ENCODE measurements around the gene GSG1L2.

The GSG1L2 gene

DNA sequence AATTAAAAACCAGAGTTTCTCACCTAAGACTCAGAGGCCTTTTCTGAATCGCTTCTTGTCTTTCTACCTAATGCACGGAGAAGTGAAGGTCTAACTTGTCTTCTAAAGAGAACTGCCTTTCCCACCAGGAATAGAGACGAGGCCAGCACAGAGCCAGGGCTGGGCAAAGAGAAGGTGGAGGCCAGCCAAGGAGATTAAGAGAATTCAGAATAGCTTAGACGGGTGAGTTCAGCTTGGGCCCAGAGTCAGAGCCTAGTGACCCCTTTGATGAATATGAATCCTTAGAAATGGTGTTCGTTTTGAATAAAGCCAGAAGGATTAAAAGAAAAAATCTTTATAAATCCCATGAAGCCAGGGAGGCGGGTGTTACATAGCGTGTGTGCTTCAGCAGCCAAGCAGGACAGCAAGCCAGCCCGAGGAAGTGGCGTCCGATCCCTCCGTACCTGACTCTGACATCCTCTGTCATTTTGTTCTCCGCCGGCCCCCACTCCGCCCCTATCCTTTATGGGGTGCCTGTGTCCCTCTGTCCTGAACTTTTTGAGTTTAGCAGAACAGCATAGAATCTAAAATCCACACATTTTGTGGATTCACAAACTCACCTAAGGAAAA lies 7.4 kb downstream of the GSG1L2 start:
- TF ChIP-seq, protein P1, sequence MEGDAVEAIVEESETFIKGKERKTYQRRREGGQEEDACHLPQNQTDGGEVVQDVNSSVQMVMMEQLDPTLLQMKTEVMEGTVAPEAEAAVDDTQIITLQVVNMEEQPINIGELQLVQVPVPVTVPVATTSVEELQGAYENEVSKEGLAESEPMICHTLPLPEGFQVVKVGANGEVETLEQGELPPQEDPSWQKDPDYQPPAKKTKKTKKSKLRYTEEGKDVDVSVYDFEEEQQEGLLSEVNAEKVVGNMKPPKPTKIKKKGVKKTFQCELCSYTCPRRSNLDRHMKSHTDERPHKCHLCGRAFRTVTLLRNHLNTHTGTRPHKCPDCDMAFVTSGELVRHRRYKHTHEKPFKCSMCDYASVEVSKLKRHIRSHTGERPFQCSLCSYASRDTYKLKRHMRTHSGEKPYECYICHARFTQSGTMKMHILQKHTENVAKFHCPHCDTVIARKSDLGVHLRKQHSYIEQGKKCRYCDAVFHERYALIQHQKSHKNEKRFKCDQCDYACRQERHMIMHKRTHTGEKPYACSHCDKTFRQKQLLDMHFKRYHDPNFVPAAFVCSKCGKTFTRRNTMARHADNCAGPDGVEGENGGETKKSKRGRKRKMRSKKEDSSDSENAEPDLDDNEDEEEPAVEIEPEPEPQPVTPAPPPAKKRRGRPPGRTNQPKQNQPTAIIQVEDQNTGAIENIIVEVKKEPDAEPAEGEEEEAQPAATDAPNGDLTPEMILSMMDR (IDR thresholded peaks at IDR 0.05; ENCODE audit: low read depth, low read length) = no peak
- no peak for TF ChIP-seq EZH2phosphoT487 (IDR thresholded peaks at IDR 0.05; ENCODE audit: low read depth)
- no peak overlapping the region for H3K9ac ChIP-seq (ENCODE audit: low read length)
- H2AFZ ChIP-seq (ENCODE audit: low read depth, low read length) = no peak overlapping the region
- H3K27ac ChIP-seq (ENCODE audit: low read length) = no peak overlapping the region
- H3K4me3 ChIP-seq (ENCODE audit: low read length) = no peak overlapping the region
- H3K4me2 ChIP-seq (ENCODE audit: low read length) = no peak overlapping the region
- no peaks in the 10 kb centered on the region for H3K9me3 ChIP-seq (ENCODE audit: insufficient read depth, low read length)
- H3K36me3 ChIP-seq (replicated peaks; ENCODE audit: low read depth, low read length) = no peaks in the 10 kb centered on the region
- no peaks in the 10 kb centered on the region for H3K4me1 ChIP-seq (ENCODE audit: low read length)
- no peaks in the 10 kb centered on the region for H4K20me1 ChIP-seq (ENCODE audit: insufficient read depth, low read length)
- no peaks in the 10 kb centered on the region for H3K27me3 ChIP-seq (ENCODE audit: low read depth, low read length)
- H3K79me2 ChIP-seq (ENCODE audit: low read length) = no peaks in the 10 kb centered on the region

DNA sequence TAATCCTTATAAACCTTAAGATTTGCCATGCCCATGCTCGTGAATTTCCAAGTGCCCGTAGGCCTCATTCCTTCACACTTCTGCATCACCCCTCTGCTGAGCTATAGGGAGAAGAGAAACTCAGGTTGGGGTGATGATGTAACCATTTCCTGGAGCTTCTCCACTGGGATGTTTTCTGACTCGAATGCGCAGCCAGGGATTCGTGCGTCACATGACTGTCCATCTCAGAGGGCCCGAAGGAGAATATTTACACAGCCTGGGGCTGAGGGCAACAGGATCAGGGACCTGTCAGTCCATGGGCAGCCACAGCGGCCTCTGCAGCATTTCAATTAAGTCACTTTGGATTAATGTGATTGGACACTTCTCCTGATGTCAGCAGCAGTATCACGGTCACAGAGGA lies 8.7 kb downstream of the GSG1L2 start:
- no peaks in the 10 kb centered on the region for H3K9me3 ChIP-seq (ENCODE audit: insufficient read depth, low read length)
- no peaks in the 10 kb centered on the region for H3K36me3 ChIP-seq (replicated peaks; ENCODE audit: low read depth, low read length)
- TF ChIP-seq, protein P1 (IDR thresholded peaks at IDR 0.05; ENCODE audit: low read depth, low read length) = no peak
- TF ChIP-seq EZH2phosphoT487 (IDR thresholded peaks at IDR 0.05; ENCODE audit: low read depth) = no peak

DNA sequence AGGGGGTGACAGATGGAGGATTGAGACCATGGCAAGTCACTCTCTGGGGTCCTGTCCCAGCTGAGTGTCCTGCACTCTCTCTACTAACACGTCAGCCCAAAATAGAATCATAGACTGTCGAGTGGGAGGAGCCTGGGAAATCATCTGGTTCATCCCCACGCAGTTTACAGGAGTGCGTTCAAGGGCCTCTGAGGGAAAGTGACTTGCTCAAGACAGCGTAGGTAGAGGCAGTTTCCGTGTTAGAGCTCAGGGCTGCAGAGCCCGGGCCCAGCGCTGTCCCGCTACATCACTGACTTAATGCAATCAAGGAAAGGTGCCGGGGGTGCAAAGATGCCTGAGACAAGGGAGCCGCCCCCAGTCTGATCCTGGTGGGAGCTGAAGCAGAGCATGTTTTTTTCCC lies 10.3 kb downstream of the GSG1L2 start:
- no peaks in the 10 kb centered on the region for H3K79me2 ChIP-seq (ENCODE audit: low read length)
- H3K9me3 ChIP-seq (ENCODE audit: insufficient read depth, low read length) = no peaks in the 10 kb centered on the region

More for the DNA sequence above, 8.7 kb downstream of the GSG1L2 start:
- Histone ChIP-seq H4K20me1 (ENCODE audit: insufficient read depth, low read length) (no peaks in the 10 kb centered on the region), H3K27me3 (ENCODE audit: low read depth, low read length) (no peaks in the 10 kb centered on the region), H3K79me2 (ENCODE audit: low read length) (no peaks in the 10 kb centered on the region), H3K27ac (ENCODE audit: low read length) (no peak overlapping the region), H3K4me3 (ENCODE audit: low read length) (no peak overlapping the region), H2AFZ (ENCODE audit: low read depth, low read length) (no peak overlapping the region), H3K4me1 (ENCODE audit: low read length) (no peaks in the 10 kb centered on the region), H3K9ac (ENCODE audit: low read length) (no peak overlapping the region), H3K4me2 (ENCODE audit: low read length) (no peak overlapping the region)

DNA sequence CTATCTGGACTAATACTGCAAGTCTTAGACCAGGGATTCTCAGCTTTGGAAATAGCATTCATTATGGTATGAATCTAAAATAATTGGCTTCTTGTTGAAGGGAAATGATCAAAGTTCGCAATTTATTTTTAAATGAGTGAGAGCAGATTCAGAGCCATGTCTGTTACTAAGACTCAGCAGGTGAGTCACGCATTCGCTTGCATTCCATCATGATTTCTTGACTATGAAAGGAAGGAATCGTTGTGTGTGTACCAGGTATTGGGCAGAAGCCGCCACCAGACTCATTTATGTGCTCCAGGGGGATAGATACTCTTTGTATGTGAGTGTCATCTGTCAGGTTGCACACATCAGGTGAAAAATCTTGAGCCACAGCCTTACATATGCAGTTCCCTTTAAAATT lies 10.8 kb downstream of the GSG1L2 start:
- Histone ChIP-seq H3K9me3 (ENCODE audit: insufficient read depth, low read length) (no peaks in the 10 kb centered on the region), H3K36me3 (replicated peaks; ENCODE audit: low read depth, low read length) (no peaks in the 10 kb centered on the region), H3K4me1 (ENCODE audit: low read length) (no peaks in the 10 kb centered on the region), H3K4me2 (ENCODE audit: low read length) (no peak overlapping the region), H4K20me1 (ENCODE audit: insufficient read depth, low read length) (no peaks in the 10 kb centered on the region), H3K4me3 (ENCODE audit: low read length) (no peak overlapping the region), H2AFZ (ENCODE audit: low read depth, low read length) (no peak overlapping the region), H3K79me2 (ENCODE audit: low read length) (no peaks in the 10 kb centered on the region), H3K9ac (ENCODE audit: low read length) (no peak overlapping the region), H3K27ac (ENCODE audit: low read length) (no peak overlapping the region), H3K27me3 (ENCODE audit: low read depth, low read length) (no peaks in the 10 kb centered on the region)
- TF ChIP-seq, protein P1 (IDR thresholded peaks at IDR 0.05; ENCODE audit: low read depth, low read length) = no peak
- no peak for TF ChIP-seq EZH2phosphoT487 (IDR thresholded peaks at IDR 0.05; ENCODE audit: low read depth)

More for the DNA sequence above, 10.3 kb downstream of the GSG1L2 start:
- H3K36me3 ChIP-seq (replicated peaks; ENCODE audit: low read depth, low read length) = no peaks in the 10 kb centered on the region
- no peak for TF ChIP-seq EZH2phosphoT487 (IDR thresholded peaks at IDR 0.05; ENCODE audit: low read depth)
- TF ChIP-seq, protein P1 (IDR thresholded peaks at IDR 0.05; ENCODE audit: low read depth, low read length) = no peak
- H3K27me3 ChIP-seq (ENCODE audit: low read depth, low read length) = no peaks in the 10 kb centered on the region
- no peak overlapping the region for H3K4me3 ChIP-seq (ENCODE audit: low read length)
- no peak overlapping the region for H3K27ac ChIP-seq (ENCODE audit: low read length)
- no peaks in the 10 kb centered on the region for H3K4me1 ChIP-seq (ENCODE audit: low read length)
- H3K9ac ChIP-seq (ENCODE audit: low read length) = no peak overlapping the region
- H2AFZ ChIP-seq (ENCODE audit: low read depth, low read length) = no peak overlapping the region
- H3K4me2 ChIP-seq (ENCODE audit: low read length) = no peak overlapping the region
- H4K20me1 ChIP-seq (ENCODE audit: insufficient read depth, low read length) = no peaks in the 10 kb centered on the region

Measured in OCI-LY3 (cell line).